ENCODE results near the gene ZNF682. TPM values are rescaled to one million over a fixed set of nuclear protein-coding genes. Genes with fewer than 3 reads are reported as not detected.
"Not testable (repeated sequence)": the region's sequence is repeated elsewhere in the genome, so short reads cannot be mapped to it uniquely, and the experiment has no call there.

ZNF682 gene
- total RNA-seq, 1 experiment from 2014 or later = not detected

- TF ChIP-seq EZH2phosphoT487 (IDR thresholded peaks at IDR 0.05; ENCODE audit: borderline replicate concordance) = no peak
- TF ChIP-seq, protein P1, sequence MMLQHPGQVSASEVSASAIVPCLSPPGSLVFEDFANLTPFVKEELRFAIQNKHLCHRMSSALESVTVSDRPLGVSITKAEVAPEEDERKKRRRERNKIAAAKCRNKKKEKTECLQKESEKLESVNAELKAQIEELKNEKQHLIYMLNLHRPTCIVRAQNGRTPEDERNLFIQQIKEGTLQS (IDR thresholded peaks at IDR 0.05) = no peak
These were observed 12.8 kb upstream of the ZNF682 start (continued) for GRCh38 chr19:20051841-20052768.

GRCh38 chr19:20045742-20046141, 6.4 kb upstream of the ZNF682 start:
- POLR2A ChIA-PET; ATAC-seq; H3K9me3 ChIP-seq (ENCODE audit: control insufficient read depth in 1 of 2, insufficient read depth in 1 of 2, low read depth in 1 of 2, low read length in 2 of 2): not testable (repeated sequence)

GRCh38 chr19:20044663-20045062, 5.4 kb upstream of the ZNF682 start:
- Histone ChIP-seq H3K9me3 (ENCODE audit: control insufficient read depth in 1 of 2, insufficient read depth in 1 of 2, low read depth in 1 of 2, low read length in 2 of 2) (peaks cover 0 to 3% of the 10 kb centered on the region in 2 experiments; a peak in 2 of 4 replicates), H3K36me3 (ENCODE audit: control insufficient read depth in 1 of 2, insufficient read depth in 2 of 2, low read length in 2 of 2) (no peaks in the 10 kb centered on the region), H2AFZ (ENCODE audit: low read depth, low read length, poor library complexity, severe bottlenecking) (no peak overlapping the region), H3K9me2 (ENCODE audit: insufficient read depth) (no peaks in the 10 kb centered on the region), H3K79me2 (ENCODE audit: insufficient read depth, low read length) (no peaks in the 10 kb centered on the region), H3K4me3 (replicated peaks in 1 of 2; ENCODE audit: low read depth in 1 of 2, low read length in 2 of 2) (no peak overlapping the region), H4K20me1 (ENCODE audit: insufficient read depth) (no peaks in the 10 kb centered on the region), H3K27ac (ENCODE audit: low read depth, low read length) (no peak overlapping the region), H3K27me3 (ENCODE audit: insufficient read depth, low read length) (no peaks in the 10 kb centered on the region), H3K4me2 (ENCODE audit: low read length) (no peak overlapping the region), H3K9ac (ENCODE audit: low read length) (no peak overlapping the region), H3K4me1 (ENCODE audit: control insufficient read depth in 1 of 2, insufficient read depth in 2 of 2, low read length in 2 of 2) (no peaks in the 10 kb centered on the region)
- ATAC-seq (no peak), DNase-seq (ENCODE audit: low read depth, low spot score) (no peak)
- RAD21 ChIA-PET (ENCODE audit: low non-redundant PET in 1 of 2, low total read pairs in 2 of 2, uncharacterized antibody in 2 of 2, unreplicated experiment in 2 of 2) = no interaction called here
- intact Hi-C loops (cut with micrococcal nuclease) = no loop called here
- CTCF ChIA-PET = no interaction called here
- BruUV-seq (replicated peaks) = no TSS peak
- TF ChIP-seq ZBTB33 (IDR thresholded peaks at IDR 0.05; ENCODE audit: extremely low read depth, insufficient replicate concordance, low read length) = no peak
- no peak for TF ChIP-seq POLR2A (IDR thresholded peaks at IDR 0.05; ENCODE audit: borderline replicate concordance, extremely low read depth, insufficient read depth, insufficient read length)
- TF ChIP-seq RAD21 (IDR thresholded peaks at IDR 0.05; ENCODE audit: low read depth) = no peak
- TF ChIP-seq, protein P1 (IDR thresholded peaks at IDR 0.05) = no peak
- no peak for TF ChIP-seq EZH2 (IDR thresholded peaks at IDR 0.05)
- no peak for TF ChIP-seq CEBPB (IDR thresholded peaks at IDR 0.05; ENCODE audit: low read depth)
- no peak for TF ChIP-seq YY1 (IDR thresholded peaks at IDR 0.05; ENCODE audit: extremely low read depth, insufficient replicate concordance, low read depth, low read length)
- TF ChIP-seq EZH2phosphoT487 (IDR thresholded peaks at IDR 0.05; ENCODE audit: borderline replicate concordance) = no peak
- POLR2A ChIA-PET = no interaction called here

More at GRCh38 chr19:20045742-20046141, 6.4 kb upstream of the ZNF682 start:
- H3K9me2 ChIP-seq (ENCODE audit: insufficient read depth); BruUV-seq (replicated peaks); H3K4me3 ChIP-seq (replicated peaks in 1 of 2; ENCODE audit: low read depth in 1 of 2, low read length in 2 of 2); H3K36me3 ChIP-seq (ENCODE audit: control insufficient read depth in 1 of 2, insufficient read depth in 2 of 2, low read length in 2 of 2); H3K4me1 ChIP-seq (ENCODE audit: control insufficient read depth in 1 of 2, insufficient read depth in 2 of 2, low read length in 2 of 2); H3K4me2 ChIP-seq (ENCODE audit: low read length); H3K27me3 ChIP-seq (ENCODE audit: insufficient read depth, low read length); H3K27ac ChIP-seq (ENCODE audit: low read depth, low read length); intact Hi-C loops (cut with micrococcal nuclease); CTCF ChIA-PET; H4K20me1 ChIP-seq (ENCODE audit: insufficient read depth); RAD21 ChIA-PET (ENCODE audit: low non-redundant PET in 1 of 2, low total read pairs in 2 of 2, uncharacterized antibody in 2 of 2, unreplicated experiment in 2 of 2); H3K9ac ChIP-seq (ENCODE audit: low read length); H2AFZ ChIP-seq (ENCODE audit: low read depth, low read length, poor library complexity, severe bottlenecking); DNase-seq (ENCODE audit: low read depth, low spot score); H3K79me2 ChIP-seq (ENCODE audit: insufficient read depth, low read length): not testable (repeated sequence)
